ENCODE results near the gene MATCAP1.

DNA sequence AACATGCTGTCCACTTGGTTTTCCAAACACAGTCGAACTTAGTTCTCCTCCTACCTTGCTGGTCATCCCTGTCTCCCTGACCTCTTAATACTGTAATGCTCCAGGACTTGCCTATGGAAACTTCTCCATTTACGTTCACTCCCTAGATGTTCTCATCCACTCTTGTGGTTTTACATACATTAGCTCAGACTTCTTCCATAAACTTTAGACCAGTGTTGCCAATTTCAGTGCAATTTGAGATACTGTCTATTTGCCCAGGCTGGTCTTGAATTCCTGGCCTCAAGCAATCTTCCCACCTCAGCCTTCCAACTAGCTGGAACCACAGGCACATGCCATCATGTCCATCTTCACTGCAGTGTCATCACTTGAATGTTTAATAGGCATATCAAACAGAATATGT, 1.5 kb downstream of the MATCAP1 start:
- TF ChIP-seq, protein P1, sequence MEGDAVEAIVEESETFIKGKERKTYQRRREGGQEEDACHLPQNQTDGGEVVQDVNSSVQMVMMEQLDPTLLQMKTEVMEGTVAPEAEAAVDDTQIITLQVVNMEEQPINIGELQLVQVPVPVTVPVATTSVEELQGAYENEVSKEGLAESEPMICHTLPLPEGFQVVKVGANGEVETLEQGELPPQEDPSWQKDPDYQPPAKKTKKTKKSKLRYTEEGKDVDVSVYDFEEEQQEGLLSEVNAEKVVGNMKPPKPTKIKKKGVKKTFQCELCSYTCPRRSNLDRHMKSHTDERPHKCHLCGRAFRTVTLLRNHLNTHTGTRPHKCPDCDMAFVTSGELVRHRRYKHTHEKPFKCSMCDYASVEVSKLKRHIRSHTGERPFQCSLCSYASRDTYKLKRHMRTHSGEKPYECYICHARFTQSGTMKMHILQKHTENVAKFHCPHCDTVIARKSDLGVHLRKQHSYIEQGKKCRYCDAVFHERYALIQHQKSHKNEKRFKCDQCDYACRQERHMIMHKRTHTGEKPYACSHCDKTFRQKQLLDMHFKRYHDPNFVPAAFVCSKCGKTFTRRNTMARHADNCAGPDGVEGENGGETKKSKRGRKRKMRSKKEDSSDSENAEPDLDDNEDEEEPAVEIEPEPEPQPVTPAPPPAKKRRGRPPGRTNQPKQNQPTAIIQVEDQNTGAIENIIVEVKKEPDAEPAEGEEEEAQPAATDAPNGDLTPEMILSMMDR (IDR thresholded peaks at IDR 0.05; ENCODE audit: insufficient read depth, low read length): no peak
- no peak for TF ChIP-seq POLR2AphosphoS5 (IDR thresholded peaks at IDR 0.05; ENCODE audit: low read depth)
- no peak for TF ChIP-seq GABPA (IDR thresholded peaks at IDR 0.05; ENCODE audit: low read depth)

Data from HL-60 (cell line).